HFF-Myc (cell line): ENCODE data around the gene PRELID2.

Source experiments
- DNase-seq: peaks from one replicate; pipeline ENCODE4 v3.0.0-alpha.2; 2011; ENCODE audit warnings: low read depth; ENCODE audit errors: extremely low read depth
- H3K4me3 ChIP-seq: replicated peaks from 2 replicates; pipeline ENCODE4 v1.5.1; 2011; ENCODE audit warnings: low read depth, mild to moderate bottlenecking, control low read depth, low read length
- TF ChIP-seq, protein P1 (sequence below): IDR thresholded peaks from 2 replicates; pipeline ENCODE4 v1.5.1; 2012; ENCODE audit warnings: mild to moderate bottlenecking, low read depth, low read length, control low read depth; ENCODE audit errors: missing control alignments

PRELID2 gene

DNA sequence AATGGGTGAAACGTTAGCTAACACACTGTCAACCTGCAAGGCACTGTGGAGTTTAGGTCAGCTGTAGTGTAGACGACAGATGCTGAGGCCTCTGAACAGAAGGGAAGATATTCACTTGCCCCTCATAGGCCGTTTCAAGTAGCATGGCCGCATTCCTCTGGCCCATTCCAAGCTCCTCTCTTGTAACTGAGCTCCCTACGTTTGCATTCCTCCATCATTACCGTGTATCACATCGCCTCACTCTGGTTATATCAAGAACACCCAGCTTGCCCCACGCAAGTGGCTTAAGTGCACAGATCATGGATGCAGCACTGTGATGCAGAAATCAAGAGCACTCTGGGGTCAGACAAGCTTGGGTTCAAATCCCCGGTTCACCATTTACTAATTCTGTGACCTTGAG is 43.3 kb downstream of the PRELID2 start:
- no peak overlapping the region for H3K4me3 ChIP-seq
- no peak for DNase-seq
- TF ChIP-seq, protein P1, sequence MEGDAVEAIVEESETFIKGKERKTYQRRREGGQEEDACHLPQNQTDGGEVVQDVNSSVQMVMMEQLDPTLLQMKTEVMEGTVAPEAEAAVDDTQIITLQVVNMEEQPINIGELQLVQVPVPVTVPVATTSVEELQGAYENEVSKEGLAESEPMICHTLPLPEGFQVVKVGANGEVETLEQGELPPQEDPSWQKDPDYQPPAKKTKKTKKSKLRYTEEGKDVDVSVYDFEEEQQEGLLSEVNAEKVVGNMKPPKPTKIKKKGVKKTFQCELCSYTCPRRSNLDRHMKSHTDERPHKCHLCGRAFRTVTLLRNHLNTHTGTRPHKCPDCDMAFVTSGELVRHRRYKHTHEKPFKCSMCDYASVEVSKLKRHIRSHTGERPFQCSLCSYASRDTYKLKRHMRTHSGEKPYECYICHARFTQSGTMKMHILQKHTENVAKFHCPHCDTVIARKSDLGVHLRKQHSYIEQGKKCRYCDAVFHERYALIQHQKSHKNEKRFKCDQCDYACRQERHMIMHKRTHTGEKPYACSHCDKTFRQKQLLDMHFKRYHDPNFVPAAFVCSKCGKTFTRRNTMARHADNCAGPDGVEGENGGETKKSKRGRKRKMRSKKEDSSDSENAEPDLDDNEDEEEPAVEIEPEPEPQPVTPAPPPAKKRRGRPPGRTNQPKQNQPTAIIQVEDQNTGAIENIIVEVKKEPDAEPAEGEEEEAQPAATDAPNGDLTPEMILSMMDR: no peak

DNA sequence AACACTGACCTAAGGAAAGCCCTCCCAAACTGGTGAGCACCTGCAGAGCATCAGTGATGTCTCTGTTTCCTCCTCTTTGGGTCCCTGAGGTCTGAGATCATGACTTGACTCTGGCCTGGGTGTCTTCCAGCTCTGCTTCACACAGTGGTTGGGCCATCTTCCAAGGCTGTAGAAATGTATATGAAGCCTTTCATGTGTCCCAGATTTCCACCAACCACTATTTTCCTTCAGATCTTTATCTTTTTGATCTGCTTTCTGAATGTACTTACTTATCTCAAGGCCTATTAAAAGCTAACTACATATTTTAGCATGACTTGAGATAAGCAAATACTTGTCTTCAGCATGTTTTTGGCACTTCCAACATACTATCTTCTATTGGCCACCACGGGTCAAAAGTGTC is 47.1 kb downstream of the PRELID2 start:
- H3K4me3 ChIP-seq: no peak overlapping the region
- no peak for DNase-seq
- TF ChIP-seq, protein P1: no peak

DNA sequence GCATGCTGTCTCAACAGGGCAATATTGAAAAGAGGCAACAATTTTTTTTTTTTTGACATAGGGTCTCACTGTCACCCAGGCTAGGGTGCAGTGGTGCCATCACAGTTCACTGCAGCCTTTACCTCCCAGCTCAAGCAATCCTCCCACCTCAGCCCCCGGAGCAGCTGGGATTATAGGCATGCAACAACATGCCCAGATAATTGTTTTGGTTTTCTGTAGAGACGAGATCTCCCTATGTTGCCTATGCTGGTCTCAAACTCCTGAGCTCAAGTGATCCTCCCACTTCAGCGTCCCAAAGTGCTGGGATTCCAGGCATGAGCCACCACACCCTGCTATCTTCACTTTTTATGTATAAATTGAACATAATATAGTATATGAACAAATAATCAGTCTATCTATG is 47.6 kb downstream of the PRELID2 start:
- DNase-seq: no peak
- no peak overlapping the region for H3K4me3 ChIP-seq
- TF ChIP-seq, protein P1: no peak

DNA sequence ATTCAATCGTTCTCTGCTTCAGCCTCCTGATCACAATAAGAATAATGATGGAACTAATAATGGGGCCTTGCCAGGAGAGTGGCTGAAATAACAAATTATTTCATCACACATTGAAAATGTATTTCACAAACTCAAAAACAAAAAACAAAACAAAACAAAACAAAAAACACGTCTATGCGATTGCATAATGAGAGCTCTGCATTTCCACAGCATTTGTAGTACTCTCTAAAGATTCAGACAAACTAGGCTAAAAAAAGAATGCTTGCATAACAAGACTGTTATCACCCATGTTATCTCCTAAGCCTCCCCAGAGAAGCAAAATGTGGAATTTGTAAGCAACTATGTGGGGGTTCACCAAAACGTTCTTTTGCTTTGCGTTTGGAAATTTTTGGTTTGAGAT is 48.1 kb downstream of the PRELID2 start:
- TF ChIP-seq, protein P1: no peak
- DNase-seq: no peak
- no peak overlapping the region for H3K4me3 ChIP-seq

DNA sequence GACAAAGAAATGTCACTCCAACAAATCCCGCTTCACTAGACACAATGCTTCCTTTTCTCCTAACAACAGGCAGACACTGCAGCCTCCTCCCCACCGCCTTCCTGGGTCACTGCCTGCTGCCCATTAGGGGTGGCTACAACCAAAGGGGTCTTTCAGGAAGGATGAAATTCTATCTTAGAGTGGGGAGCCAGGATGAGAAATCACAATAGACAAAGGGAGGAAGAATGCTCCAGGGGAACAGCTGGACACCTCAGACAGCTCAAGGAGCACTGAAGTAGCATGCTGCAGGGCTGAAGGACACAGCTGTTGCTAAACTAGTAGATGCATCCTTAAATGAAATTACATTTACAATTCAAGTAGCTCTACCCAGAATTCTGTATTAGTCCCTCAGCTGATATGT is 54.2 kb downstream of the PRELID2 start:
- no peak overlapping the region for H3K4me3 ChIP-seq
- TF ChIP-seq, protein P1: no peak
- DNase-seq: no peak

DNA sequence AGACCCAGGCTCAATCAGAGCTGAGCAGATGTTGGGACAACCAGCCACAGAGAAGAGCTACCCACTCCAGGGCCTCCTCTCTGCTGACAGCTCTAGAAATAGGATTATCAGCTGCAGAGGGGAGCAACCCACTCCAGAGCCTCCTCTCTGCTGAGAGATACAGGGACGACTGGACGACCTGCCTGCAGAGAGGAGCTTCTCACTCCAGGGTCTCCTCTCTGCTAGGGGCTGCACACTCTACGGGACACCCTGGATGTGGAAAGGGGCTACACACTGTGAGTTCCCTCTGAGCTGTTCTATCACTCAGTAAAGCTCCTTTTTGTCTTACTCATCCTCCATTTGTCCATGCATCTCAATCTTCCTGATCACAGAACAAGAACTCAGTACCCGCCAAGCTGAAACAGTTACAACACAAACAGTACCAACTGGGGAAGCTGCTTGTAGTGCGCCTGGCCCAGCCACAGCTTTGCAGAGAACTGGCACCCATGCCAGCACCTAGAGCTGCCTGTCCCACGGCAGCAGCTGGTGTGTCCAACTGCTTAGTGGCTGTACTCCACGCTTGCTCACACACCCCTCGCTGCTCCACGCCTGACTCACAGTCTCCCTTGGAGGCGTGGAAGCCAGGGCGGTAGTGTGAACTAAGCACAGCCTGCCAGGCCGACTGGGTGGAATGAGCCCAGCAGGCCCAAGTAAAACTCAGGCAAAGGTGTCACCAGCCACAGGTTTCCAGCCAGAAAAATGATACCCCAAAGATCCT is 56.8 kb downstream of the PRELID2 start:
- no peak overlapping the region for H3K4me3 ChIP-seq
- TF ChIP-seq, protein P1: no peak
- DNase-seq: no peak
